ACC112 (cell line): ENCODE data around the gene DPH2.
A peak's percentile ranks its signal among the peaks of the same experiment; 100 is the strongest.

Experiments
- H2AFZ ChIP-seq: fragments of 200-600 bp; sonication (generic); one replicate; pipeline ENCODE4 v1.6.0; 2017; ENCODE audit warnings: antibody characterized with exemption, low read length; ENCODE audit not compliant: unreplicated experiment
- H3K27ac ChIP-seq: fragments of 200-600 bp; sonication (generic); 2 replicates; pipeline ENCODE4 v1.5.1; 2014; ENCODE audit warnings: low read depth, mild to moderate bottlenecking, antibody characterized with exemption, low read length, moderate library complexity
- H3K27me3 ChIP-seq: fragments of 200-600 bp; sonication (generic); 2 replicates; pipeline ENCODE4 v1.6.1; 2014; ENCODE audit warnings: mild to moderate bottlenecking, antibody characterized with exemption, low read length, moderate library complexity, mixed read lengths; ENCODE audit not compliant: insufficient read depth
- H3K36me3 ChIP-seq: fragments of 200-600 bp; sonication (generic); 2 replicates; pipeline ENCODE4 v1.6.1; 2016; ENCODE audit warnings: mild to moderate bottlenecking, antibody characterized with exemption, low read length, moderate library complexity, mixed read lengths; ENCODE audit not compliant: insufficient read depth
- H3K4me1 ChIP-seq: fragments of 200-600 bp; sonication (generic); one replicate; pipeline ENCODE4 v1.6.1; 2016; ENCODE audit warnings: low read length, mixed read lengths; ENCODE audit not compliant: insufficient read depth, unreplicated experiment, control insufficient read depth
- H3K4me3 ChIP-seq: fragments of 200-600 bp; sonication (generic); 2 replicates; pipeline ENCODE4 v1.5.1; 2014; ENCODE audit warnings: mild to moderate bottlenecking, low read depth, low read length
- H3K79me2 ChIP-seq: fragments of 200-600 bp; sonication (generic); one replicate; pipeline ENCODE4 v1.6.0; 2016; ENCODE audit warnings: low read length; ENCODE audit not compliant: control insufficient read depth, unreplicated experiment, insufficient read depth

DPH2 gene

GRCh38 chr1:43969416-43969745 is 429 bp upstream of the DPH2 start:
- Histone ChIP-seq H3K27me3 (no peaks in the 10 kb centered on the region), H2AFZ (no peak overlapping the region), H3K79me2 (peaks cover 7% of the 10 kb centered on the region), H3K36me3 (no peaks in the 10 kb centered on the region; the same call in 1 of the 2 replicates), H3K27ac (no peak overlapping the region), H3K4me1 (peaks cover 7% of the 10 kb centered on the region), H3K4me3 (no peak overlapping the region)

- H3K27ac ChIP-seq: no peak overlapping the region
- H3K36me3 ChIP-seq: no peaks in the 10 kb centered on the region; the same call in 1 of the 2 replicates
Measured at GRCh38 chr1:43970502-43970901, 692 bp downstream of the DPH2 start.

GRCh38 chr1:43970911-43971310 is 1.1 kb downstream of the DPH2 start:
- Histone ChIP-seq H3K27ac (no peak overlapping the region), H2AFZ (no peak overlapping the region), H3K4me1 (peaks cover 8% of the 10 kb centered on the region), H3K4me3 (peak overlapping the region; percentile 99), H3K79me2 (peaks cover 19% of the 10 kb centered on the region), H3K27me3 (no peaks in the 10 kb centered on the region), H3K36me3 (no peaks in the 10 kb centered on the region; the same call in 1 of the 2 replicates)

More at GRCh38 chr1:43970502-43970901, 692 bp downstream of the DPH2 start:
- H3K4me1 ChIP-seq: peaks cover 7% of the 10 kb centered on the region
- H3K79me2 ChIP-seq: peaks cover 14% of the 10 kb centered on the region
- H3K4me3 ChIP-seq: peak overlapping the region; percentile 99
- peak overlapping the region; percentile 97 for H2AFZ ChIP-seq
- H3K27me3 ChIP-seq: no peaks in the 10 kb centered on the region

GRCh38 chr1:43971336-43971980 is 1.6 kb downstream of the DPH2 start:
- H3K79me2 ChIP-seq: peaks cover 24% of the 10 kb centered on the region
- peaks cover 5% of the 10 kb centered on the region; the same call in 1 of the 2 replicates for H3K36me3 ChIP-seq
- peaks cover 14% of the 10 kb centered on the region for H3K4me1 ChIP-seq
- no peak overlapping the region for H3K27ac ChIP-seq
- peak overlapping the region; percentile 99; the same call in 1 of the 2 replicates for H3K4me3 ChIP-seq
- no peak overlapping the region for H2AFZ ChIP-seq
- H3K27me3 ChIP-seq: no peaks in the 10 kb centered on the region

- peak overlapping the region; percentile 86 for H3K4me3 ChIP-seq
- H2AFZ ChIP-seq: peak overlapping the region; percentile 79
- H3K79me2 ChIP-seq: peaks cover 44% of the 10 kb centered on the region
- peaks cover 11% of the 10 kb centered on the region; the same call in 1 of the 2 replicates for H3K36me3 ChIP-seq
- peaks cover 35% of the 10 kb centered on the region for H3K4me1 ChIP-seq
- H3K27ac ChIP-seq: no peak overlapping the region
- no peaks in the 10 kb centered on the region for H3K27me3 ChIP-seq
Measured at GRCh38 chr1:43973981-43974442, 4.2 kb downstream of the DPH2 start.

GRCh38 chr1:43974443-43975248 is 4.8 kb downstream of the DPH2 start, which contains the start of gene ATP6V0B:
Gene ATP6V0B, plus strand, starts transcription at chr1:43974960. Its CDS starts 81 bp downstream, at chr1:43975041.
- H3K27me3 ChIP-seq: no peaks in the 10 kb centered on the region
- peaks cover 48% of the 10 kb centered on the region for H3K79me2 ChIP-seq
- peaks cover 35% of the 10 kb centered on the region for H3K4me1 ChIP-seq
- peak within 1 kb of the TSS; percentile 45; the same call in 1 of the 2 replicates for H3K27ac ChIP-seq
- peaks cover 11% of the 10 kb centered on the region; the same call in 1 of the 2 replicates for H3K36me3 ChIP-seq
- peak within 1 kb of the TSS; percentile 79 for H2AFZ ChIP-seq
- H3K4me3 ChIP-seq: peak within 1 kb of the TSS; percentile 86

GRCh38 chr1:43975249-43975961 is 5.6 kb downstream of the DPH2 start:
- Histone ChIP-seq H3K4me3 (peak overlapping the region; percentile 86), H3K27ac (peak overlapping the region; percentile 45; the same call in 1 of the 2 replicates), H3K79me2 (peaks cover 53% of the 10 kb centered on the region), H3K36me3 (peaks cover 11% of the 10 kb centered on the region; the same call in 1 of the 2 replicates), H3K4me1 (peaks cover 36% of the 10 kb centered on the region), H3K27me3 (no peaks in the 10 kb centered on the region), H2AFZ (no peak overlapping the region)

GRCh38 chr1:43976045-43976444 is 6.2 kb downstream of the DPH2 start:
- Histone ChIP-seq H3K27me3 (no peaks in the 10 kb centered on the region), H3K27ac (no peak overlapping the region), H3K36me3 (peaks cover 11% of the 10 kb centered on the region; the same call in 1 of the 2 replicates), H3K4me1 (peaks cover 36% of the 10 kb centered on the region), H3K4me3 (peak overlapping the region; percentile 86), H2AFZ (no peak overlapping the region), H3K79me2 (peaks cover 55% of the 10 kb centered on the region)

GRCh38 chr1:43976890-43977289 is 7.1 kb downstream of the DPH2 start:
- Histone ChIP-seq H2AFZ (no peak overlapping the region), H3K27me3 (no peaks in the 10 kb centered on the region), H3K36me3 (peaks cover 11% of the 10 kb centered on the region; the same call in 1 of the 2 replicates), H3K4me1 (peaks cover 38% of the 10 kb centered on the region), H3K79me2 (peaks cover 60% of the 10 kb centered on the region), H3K27ac (no peak overlapping the region), H3K4me3 (peak overlapping the region; percentile 86)
